Subcutaneous abdominal adipose tissue (tissue), 5 donors: ENCODE measurements around the gene AMIGO2.
A peak's percentile ranks its signal among the peaks of the same experiment; 100 is the strongest.

Experiments used
- H3K27ac ChIP-seq: one replicate; pipeline ENCODE4 v1.7.0; 2013; ENCODE audit warnings: low read depth, mild to moderate bottlenecking, inconsistent platforms, low read length, moderate library complexity
- H3K27me3 ChIP-seq, 5 donors: one replicate each; pipeline ENCODE4 v1.7.0; 2013; ENCODE audit warnings: low read length in 5 of 5, inconsistent platforms in 1 of 5; ENCODE audit not compliant: control insufficient read depth in 5 of 5, insufficient read depth in 4 of 5
- H3K36me3 ChIP-seq, 5 donors: one replicate each; pipeline ENCODE4 v1.7.0; 2013; ENCODE audit warnings: low read length in 5 of 5; ENCODE audit not compliant: control insufficient read depth in 5 of 5, insufficient read depth in 5 of 5
- H3K4me1 ChIP-seq, 5 donors: one replicate each; pipeline ENCODE4 v1.7.0; 2013; ENCODE audit warnings: low read length in 5 of 5, mild to moderate bottlenecking in 3 of 5, moderate library complexity in 1 of 5; ENCODE audit not compliant: control insufficient read depth in 5 of 5, insufficient read depth in 5 of 5
- H3K4me3 ChIP-seq, 5 donors: one replicate each; pipeline ENCODE4 v1.7.0; 2013; ENCODE audit warnings: low read length in 5 of 5, low read depth in 1 of 5
- H3K9ac ChIP-seq, 5 donors: one replicate each; pipeline ENCODE4 v1.7.0; 2013; ENCODE audit warnings: low read length in 5 of 5, mild to moderate bottlenecking in 4 of 5, moderate library complexity in 3 of 5
- H3K9me3 ChIP-seq, 5 donors: one replicate each; pipeline ENCODE4 v1.7.0; 2013; ENCODE audit warnings: low read length in 5 of 5; ENCODE audit not compliant: control insufficient read depth in 5 of 5
- donor health status: healthy.
- donor health status: healthy.
- donor health status: healthy.
- donor health status: healthy.
- donor health status: healthy.

AMIGO2 gene

DNA sequence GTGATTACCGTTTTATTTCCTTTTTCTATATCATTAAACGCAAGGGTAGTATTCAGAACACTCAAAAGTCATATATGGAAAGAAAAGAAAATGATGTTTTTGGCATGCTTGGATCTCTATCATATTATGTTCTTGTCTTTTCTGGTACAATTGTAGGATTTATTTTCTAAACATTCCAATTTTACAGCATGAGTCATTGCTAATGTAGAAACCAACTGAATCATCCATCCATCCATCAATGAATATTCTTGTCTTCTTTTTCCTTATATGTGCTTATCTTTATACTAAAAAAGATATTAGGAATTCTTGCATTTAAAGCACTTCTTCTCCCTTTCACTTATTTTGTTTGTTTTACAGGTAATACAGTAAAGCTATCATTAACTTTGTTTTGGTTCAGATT is 20.4 kb upstream of the AMIGO2 start:
- H3K27me3 ChIP-seq = no peaks in the 10 kb centered on the region
- H3K4me1 ChIP-seq = peaks cover 0 to 29% (median 18%) of the 10 kb centered on the region in 5 donors
- H3K9ac ChIP-seq = no peak overlapping the region
- peaks cover 0 to 6% (median 0%) of the 10 kb centered on the region in 5 donors for H3K36me3 ChIP-seq
- H3K4me3 ChIP-seq = no peak overlapping the region
- no peak overlapping the region for H3K27ac ChIP-seq
- H3K9me3 ChIP-seq = no peaks in the 10 kb centered on the region

DNA sequence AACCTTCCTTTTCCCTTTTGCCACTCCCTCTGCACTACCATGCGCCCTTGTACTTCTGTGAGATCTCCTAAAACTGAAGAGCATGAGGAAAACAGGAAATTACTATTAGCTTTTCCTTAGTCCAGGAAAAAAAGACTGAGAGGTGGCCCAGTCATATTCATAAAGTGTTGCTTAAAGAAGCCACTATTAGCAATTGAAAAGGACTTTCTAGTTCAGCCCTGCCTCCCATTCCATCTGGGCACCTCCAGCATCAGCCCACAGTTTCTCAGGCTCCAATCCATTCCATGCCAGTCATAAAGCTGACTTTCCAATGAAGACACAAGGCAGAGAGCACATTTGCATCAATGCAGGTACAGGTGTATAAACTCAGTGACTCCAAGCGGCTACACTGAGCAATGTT is 19.9 kb upstream of the AMIGO2 start:
- H3K4me1 ChIP-seq = peaks cover 0 to 29% (median 18%) of the 10 kb centered on the region in 5 donors
- H3K4me3 ChIP-seq = no peak overlapping the region
- H3K27ac ChIP-seq = no peak overlapping the region
- no peaks in the 10 kb centered on the region for H3K27me3 ChIP-seq
- no peaks in the 10 kb centered on the region for H3K9me3 ChIP-seq
- peaks cover 0 to under 1% (median 0%) of the 10 kb centered on the region in 5 donors for H3K36me3 ChIP-seq
- H3K9ac ChIP-seq = no peak overlapping the region

DNA sequence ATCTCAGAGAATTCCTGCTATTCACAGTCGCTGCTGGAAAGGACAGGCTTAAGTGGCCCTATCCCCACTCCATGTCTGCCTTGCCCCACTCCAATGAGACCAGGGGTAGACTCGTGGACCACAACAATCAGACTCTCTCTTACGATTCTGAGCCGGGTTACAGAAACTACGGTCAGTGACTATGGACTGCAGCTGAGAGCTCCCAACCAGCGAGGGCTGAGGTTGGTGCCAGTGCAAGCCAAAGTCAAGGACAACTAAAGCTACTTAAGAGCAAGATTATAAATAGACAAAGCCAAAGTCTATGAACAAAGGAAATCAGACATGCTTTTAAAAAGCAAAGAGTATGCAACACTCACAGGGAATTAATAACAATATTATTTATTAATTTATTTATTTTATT is 18.3 kb upstream of the AMIGO2 start:
- peaks cover 0 to 21% (median 10%) of the 10 kb centered on the region in 5 donors for H3K4me1 ChIP-seq
- H3K36me3 ChIP-seq = no peaks in the 10 kb centered on the region
- no peaks in the 10 kb centered on the region for H3K27me3 ChIP-seq
- H3K4me3 ChIP-seq = no peak overlapping the region
- H3K27ac ChIP-seq = peak overlapping the region; percentile 37
- no peaks in the 10 kb centered on the region for H3K9me3 ChIP-seq
- no peak overlapping the region for H3K9ac ChIP-seq

DNA sequence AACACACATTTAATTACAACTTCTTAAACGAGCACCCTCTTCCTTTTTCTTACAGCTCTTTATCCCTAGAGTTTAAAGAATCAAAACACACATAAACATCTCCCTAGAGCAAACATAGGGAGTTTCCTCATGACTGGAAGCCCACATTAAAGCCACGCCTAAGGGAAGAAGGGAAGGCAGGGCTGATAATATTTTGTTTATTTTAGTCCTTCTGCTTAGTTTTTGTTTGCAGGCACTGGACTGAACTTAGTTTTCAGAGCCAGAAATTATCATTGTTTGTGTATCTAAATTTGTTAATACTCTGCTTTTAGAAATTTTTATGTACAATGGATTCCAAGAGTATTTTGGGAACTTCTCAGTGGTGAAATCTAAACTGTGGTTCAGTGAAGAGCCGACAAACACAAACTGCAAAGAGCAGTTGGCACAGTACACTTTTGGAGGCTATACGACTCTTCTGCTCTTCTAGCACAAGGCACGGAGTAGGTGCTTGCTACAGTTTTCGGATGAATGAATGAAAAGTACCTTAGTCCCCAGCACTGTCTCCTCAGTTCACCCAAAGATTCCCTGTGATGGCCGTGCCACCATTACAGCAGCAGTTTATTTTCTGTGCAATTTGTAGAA is 17.6 kb upstream of the AMIGO2 start:
- no peaks in the 10 kb centered on the region for H3K27me3 ChIP-seq
- peak overlapping the region in 1 of 5 donors; percentile 20 for H3K4me3 ChIP-seq
- peak overlapping the region; percentile 37 for H3K27ac ChIP-seq
- peaks cover 0 to 14% (median 7%) of the 10 kb centered on the region in 5 donors for H3K4me1 ChIP-seq
- peak overlapping the region in 1 of 5 donors; percentile 40 for H3K9ac ChIP-seq
- no peaks in the 10 kb centered on the region for H3K9me3 ChIP-seq
- no peaks in the 10 kb centered on the region for H3K36me3 ChIP-seq

DNA sequence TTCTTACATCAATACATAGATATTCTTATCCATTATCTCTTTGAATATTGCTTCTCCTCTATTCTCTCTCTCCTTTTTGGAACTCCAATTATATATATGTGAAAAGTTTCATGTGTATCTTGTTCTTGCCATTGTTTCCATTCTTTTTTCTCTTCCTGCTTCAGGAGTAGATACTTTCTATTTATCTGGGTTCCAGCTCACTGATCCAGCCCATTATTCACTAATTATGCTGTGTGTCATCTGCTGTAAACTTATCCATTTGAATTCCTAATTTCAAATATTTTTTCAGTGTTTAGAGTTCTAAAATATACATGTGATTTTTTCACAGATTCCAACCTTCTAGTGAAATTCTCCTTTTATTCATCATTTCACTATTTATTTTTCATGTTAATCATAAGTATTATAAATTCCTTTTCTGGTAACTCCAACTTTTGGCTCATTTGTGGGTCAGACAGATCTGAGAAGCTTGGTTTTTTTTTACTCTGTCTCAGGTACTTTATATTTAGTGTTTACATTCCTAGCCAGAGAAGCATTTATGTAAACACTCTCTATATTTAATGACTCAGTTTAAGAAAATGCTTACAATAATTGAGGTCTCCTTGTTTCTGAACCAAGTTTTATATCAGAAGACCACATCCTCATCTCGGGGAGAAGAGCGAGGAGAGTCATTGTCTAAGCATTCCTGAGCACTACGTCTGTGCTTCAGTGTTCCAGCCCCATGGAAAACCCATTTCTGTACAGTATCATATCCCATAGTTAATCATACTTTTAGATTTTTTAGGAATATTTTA is 15.9 kb upstream of the AMIGO2 start:
- Histone ChIP-seq H3K9me3 (no peaks in the 10 kb centered on the region), H3K27ac (no peak overlapping the region), H3K9ac (no peak overlapping the region), H3K36me3 (no peaks in the 10 kb centered on the region), H3K27me3 (no peaks in the 10 kb centered on the region), H3K4me3 (no peak overlapping the region), H3K4me1 (peaks cover 0 to 14% (median 7%) of the 10 kb centered on the region in 5 donors)

DNA sequence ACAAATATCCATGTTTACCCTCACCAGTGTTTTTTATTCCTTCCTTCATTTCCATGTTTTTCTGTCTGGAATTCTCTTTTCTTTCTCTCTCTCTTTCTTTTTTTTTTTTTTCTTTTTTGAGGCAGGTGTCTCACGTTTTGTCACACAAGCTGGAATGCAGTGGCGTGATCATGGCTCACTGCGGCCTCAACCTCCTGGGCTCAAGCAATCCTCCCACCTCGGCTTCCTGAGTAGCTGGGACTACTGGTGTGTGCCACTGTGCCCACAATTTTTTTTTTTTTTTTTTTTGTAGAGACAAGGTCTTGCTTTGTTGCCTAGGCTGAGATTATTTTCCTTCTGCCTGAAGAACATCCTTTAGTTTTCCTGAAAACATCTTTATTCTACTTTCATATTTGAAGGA is 15.0 kb upstream of the AMIGO2 start:
- H3K27ac ChIP-seq = no peak overlapping the region
- no peaks in the 10 kb centered on the region for H3K9me3 ChIP-seq
- no peak overlapping the region for H3K9ac ChIP-seq
- H3K4me3 ChIP-seq = no peak overlapping the region
- H3K27me3 ChIP-seq = no peaks in the 10 kb centered on the region
- no peaks in the 10 kb centered on the region for H3K36me3 ChIP-seq
- H3K4me1 ChIP-seq = peaks cover 0 to 14% (median 7%) of the 10 kb centered on the region in 5 donors

DNA sequence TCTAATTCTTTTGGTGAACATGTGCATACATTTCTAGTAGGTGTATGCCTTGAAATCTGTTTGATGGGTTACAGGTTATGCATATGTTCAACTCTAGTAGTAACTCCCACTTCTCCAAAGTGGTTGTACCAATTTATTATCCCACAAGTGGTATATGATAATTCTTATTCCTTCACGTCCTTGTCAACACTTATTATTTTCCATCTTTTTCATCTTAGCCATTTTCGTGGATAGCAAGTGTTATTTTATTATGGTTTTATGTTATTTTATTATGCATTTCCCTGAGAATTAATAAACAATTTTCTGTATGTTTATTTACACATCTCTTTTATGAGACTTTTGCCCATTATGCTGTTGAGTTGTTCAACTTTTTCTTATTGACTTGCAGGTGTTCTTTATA is 11.2 kb upstream of the AMIGO2 start:
- Histone ChIP-seq H3K36me3 (no peaks in the 10 kb centered on the region), H3K27me3 (no peaks in the 10 kb centered on the region), H3K9me3 (no peaks in the 10 kb centered on the region), H3K27ac (no peak overlapping the region), H3K4me1 (peaks cover 0 to 12% (median 11%) of the 10 kb centered on the region in 5 donors), H3K4me3 (no peak overlapping the region), H3K9ac (no peak overlapping the region)

DNA sequence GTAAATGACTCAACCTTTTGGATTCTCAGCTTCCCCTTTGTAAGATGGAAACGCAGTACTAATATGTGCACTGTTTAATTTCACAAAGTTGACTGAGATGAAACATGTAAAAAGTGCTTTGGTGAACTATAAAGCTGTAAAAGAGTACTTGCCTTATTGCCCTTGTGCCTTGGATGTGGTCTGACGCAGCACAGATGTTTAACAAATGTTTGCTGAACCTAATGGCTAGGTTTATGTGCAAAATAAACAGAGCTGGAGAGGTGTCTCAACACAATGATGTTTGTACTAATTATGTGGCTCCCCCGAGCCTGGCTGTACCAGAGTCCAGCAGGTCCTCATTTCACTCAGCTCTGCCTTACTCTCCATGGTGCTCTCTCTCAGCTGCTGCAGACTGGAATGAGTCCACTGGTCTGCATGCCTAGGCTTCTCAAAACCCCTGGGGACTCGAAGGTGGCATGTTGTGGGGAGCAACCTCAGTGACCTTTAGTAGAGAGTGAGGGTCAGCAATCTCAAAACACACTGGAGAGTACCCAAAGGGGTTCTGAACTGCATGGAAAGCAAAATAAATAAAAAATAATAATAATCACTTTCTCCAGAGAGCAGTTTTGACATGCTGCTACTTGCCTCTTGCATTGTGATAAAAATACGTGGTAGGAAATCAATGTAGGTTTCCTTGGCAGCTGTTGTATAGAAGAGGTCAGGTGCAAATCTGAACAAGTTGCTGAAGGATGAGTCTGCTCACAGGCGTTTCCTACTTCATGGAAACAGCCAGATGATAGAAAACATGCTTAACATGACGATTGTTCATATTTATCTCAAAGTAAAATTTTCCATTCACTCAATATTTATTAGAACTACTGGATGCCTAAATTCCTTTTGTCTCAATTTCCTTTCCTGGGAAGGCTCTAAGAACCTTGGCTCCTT is 8.5 kb upstream of the AMIGO2 start:
- no peak overlapping the region for H3K27ac ChIP-seq
- peaks cover 0 to 32% (median 28%) of the 10 kb centered on the region in 5 donors for H3K4me1 ChIP-seq
- H3K36me3 ChIP-seq = no peaks in the 10 kb centered on the region
- H3K9me3 ChIP-seq = no peaks in the 10 kb centered on the region
- H3K9ac ChIP-seq = no peak overlapping the region
- no peak overlapping the region for H3K4me3 ChIP-seq
- no peaks in the 10 kb centered on the region for H3K27me3 ChIP-seq

DNA sequence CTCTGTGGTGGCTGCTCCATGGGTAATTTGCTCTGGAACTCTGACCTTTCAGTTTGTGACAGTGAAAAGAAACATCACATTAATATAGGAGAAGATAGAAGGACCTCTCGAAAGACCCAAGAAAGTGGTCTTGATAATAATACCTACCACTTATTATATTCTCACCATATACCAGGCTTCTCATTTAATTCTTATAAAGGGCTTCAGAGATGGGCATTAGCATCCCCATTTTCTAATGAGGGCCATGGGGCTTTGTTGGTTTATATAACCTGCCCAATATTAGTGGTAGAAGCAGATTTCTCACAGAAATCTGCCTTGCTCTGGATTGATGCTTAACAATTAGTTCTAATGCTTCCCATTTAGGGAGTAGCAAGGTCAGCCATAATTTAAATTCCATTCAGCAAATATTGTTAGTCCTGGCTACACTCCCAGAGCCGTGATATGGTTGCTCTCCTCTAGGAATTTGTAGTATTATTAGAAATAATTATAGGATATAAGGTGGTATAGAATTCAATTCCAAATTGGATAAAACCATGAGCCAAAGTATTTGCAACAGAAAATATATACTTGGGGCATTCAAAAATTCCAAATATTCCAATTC is 7.4 kb upstream of the AMIGO2 start:
- peaks cover 3 to 41% (median 36%) of the 10 kb centered on the region in 5 donors for H3K4me1 ChIP-seq
- no peak overlapping the region for H3K27ac ChIP-seq
- H3K4me3 ChIP-seq = no peak overlapping the region
- no peaks in the 10 kb centered on the region for H3K27me3 ChIP-seq
- no peaks in the 10 kb centered on the region for H3K36me3 ChIP-seq
- H3K9ac ChIP-seq = no peak overlapping the region
- no peaks in the 10 kb centered on the region for H3K9me3 ChIP-seq
